PC-9 (cell line): ENCODE data around the gene PROC. TPM values are rescaled to one million over a fixed set of nuclear protein-coding genes. Genes with fewer than 3 reads are reported as not detected.
A peak's percentile ranks its signal among the peaks of the same experiment; 100 is the strongest.

ENCODE experiments used
- BruUV-seq: library from RNA; stranded (reverse); fragments of 400-500 nt; replicated peaks from 2 replicates; lab custom pipeline; 2021; lab: Mats Ljungman, UMichigan
- CTCF ChIA-PET: fragments of 300-600 bp; sonication (Branson Sonifier 250); formaldehyde crosslinking; loops from one replicate; lab custom pipeline; 2022; ENCODE audit warnings: antibody characterized with exemption; lab: Charles Lee
- POLR2A ChIA-PET: fragments of 300-600 bp; sonication (Branson Sonifier 250); formaldehyde crosslinking; loops from one replicate; lab custom pipeline; 2022; ENCODE audit warnings: antibody characterized with exemption; ENCODE audit not compliant: unreplicated experiment; lab: Charles Lee
- DNase-seq, 2 experiments: peaks; one replicate each; pipeline versions ENCODE4 v3.0.0 to v3.0.0-alpha.2; 2015 to 2022; ENCODE audit warnings: mixed read lengths in 1 of 2
- H2AFZ ChIP-seq: fragments of 200-600 bp; sonication (generic); 2 replicates; pipeline ENCODE4 v1.8.1; 2017; ENCODE audit warnings: antibody characterized with exemption
- H3F3A ChIP-seq: fragments of 200-600 bp; sonication (generic); 2 replicates; pipeline ENCODE4 v1.8.1; 2017; ENCODE audit warnings: antibody characterized with exemption, mild to moderate bottlenecking, low read depth; ENCODE audit not compliant: insufficient read depth
- H3K27ac ChIP-seq: fragments of 200-600 bp; sonication (generic); 2 replicates; pipeline ENCODE4 v1.6.1; 2016; ENCODE audit warnings: mixed run types
- H3K27me3 ChIP-seq: fragments of 200-600 bp; sonication (generic); 2 replicates; pipeline ENCODE4 v1.6.1; 2016; ENCODE audit warnings: low read depth, mixed run types; ENCODE audit not compliant: insufficient read depth
- H3K36me3 ChIP-seq: fragments of 200-600 bp; sonication (generic); 2 replicates; pipeline ENCODE4 v1.6.1; 2016; ENCODE audit warnings: low read depth, mixed run types
- H3K4me1 ChIP-seq: fragments of 200-600 bp; sonication (generic); replicated peaks from 2 replicates; pipeline ENCODE4 v1.6.1; 2016; ENCODE audit warnings: mixed run types; ENCODE audit not compliant: insufficient read depth
- H3K4me2 ChIP-seq: fragments of 200-600 bp; sonication (generic); 2 replicates; pipeline ENCODE4 v1.6.1; 2017; ENCODE audit warnings: mixed run types
- H3K4me3 ChIP-seq: fragments of 200-600 bp; sonication (generic); 2 replicates; pipeline ENCODE4 v1.6.1; 2016; ENCODE audit warnings: mixed run types
- H3K79me2 ChIP-seq: fragments of 200-600 bp; sonication (generic); 2 replicates; pipeline ENCODE4 v1.6.1; 2017; ENCODE audit warnings: low read depth, mixed run types
- H3K9me2 ChIP-seq: fragments of 200-600 bp; sonication (generic); 2 replicates; pipeline ENCODE4 v1.8.1; 2017; ENCODE audit warnings: mild to moderate bottlenecking; ENCODE audit not compliant: insufficient read depth
- H3K9me3 ChIP-seq: fragments of 200-600 bp; sonication (generic); 2 replicates; pipeline ENCODE4 v1.8.1; 2016; ENCODE audit warnings: low read depth; ENCODE audit not compliant: insufficient read depth
- H4K20me1 ChIP-seq: fragments of 200-600 bp; sonication (generic); 2 replicates; pipeline ENCODE4 v1.8.1; 2017; ENCODE audit not compliant: insufficient read depth
- CTCF ChIP-seq: fragments of 200-600 bp; sonication (generic); conservative IDR thresholded peaks from 2 replicates; pipeline ENCODE4 v1.6.1; 2017; ENCODE audit warnings: mixed run types, antibody characterized with exemption, mild to moderate bottlenecking, moderate library complexity
- EZH2 ChIP-seq: fragments of 200-600 bp; sonication (generic); IDR thresholded peaks from 2 replicates; pipeline ENCODE4 v1.8.0; 2017; ENCODE audit warnings: antibody characterized with exemption, low read depth
- intact Hi-C: fragments of 100-400 bp; cut with micrococcal nuclease; formaldehyde crosslinking; loops from one replicate; pipeline ENCODE4 v1.10.0; 2022; ENCODE audit not compliant: unreplicated experiment
- total RNA-seq: library from RNA; stranded (reverse); gene quantifications from 2 replicates; pipeline ENCODE4 v1.2.3, GENCODE V29; 2021

PROC gene
- total RNA-seq, 1 experiment from 2014 or later, result 6.1 TPM

GRCh38 chr2:127378720-127379119 is 39.5 kb upstream of the PROC start:
- H3K36me3 ChIP-seq, result peaks cover 6% of the 10 kb centered on the region; the same call in 1 of the 2 replicates
- H3K9me3 ChIP-seq, result peaks cover 10% of the 10 kb centered on the region; the same call in 1 of the 2 replicates
- no peak overlapping the region for H3K4me3 ChIP-seq
- no peaks in the 10 kb centered on the region for H3K9me2 ChIP-seq
- no TSS peak for BruUV-seq
- no peak overlapping the region for H3K27ac ChIP-seq
- no peak for DNase-seq
- intact Hi-C loops, result no loop called here
- H3K27me3 ChIP-seq, result no peaks in the 10 kb centered on the region
- peaks cover 93% of the 10 kb centered on the region for H3K79me2 ChIP-seq
- H4K20me1 ChIP-seq, result peaks cover 25% of the 10 kb centered on the region
- H3K4me1 ChIP-seq, result peaks cover 21% of the 10 kb centered on the region
- ChIA-PET POLR2A (no interaction called here), CTCF (interaction anchor here (0.8 kb wide), 1 partner anchor 86 kb away, joined by 10 read pairs; no protein-coding TSS in a partner anchor)
- H2AFZ ChIP-seq, result no peak overlapping the region
- TF ChIP-seq EZH2, result no peak
- TF ChIP-seq CTCF, result no peak
- H3F3A ChIP-seq, result 0 out of 2 replicates have a peak, but pooled peaks cover 4% of the 10 kb centered on the region
- H3K4me2 ChIP-seq, result no peak overlapping the region

DNA sequence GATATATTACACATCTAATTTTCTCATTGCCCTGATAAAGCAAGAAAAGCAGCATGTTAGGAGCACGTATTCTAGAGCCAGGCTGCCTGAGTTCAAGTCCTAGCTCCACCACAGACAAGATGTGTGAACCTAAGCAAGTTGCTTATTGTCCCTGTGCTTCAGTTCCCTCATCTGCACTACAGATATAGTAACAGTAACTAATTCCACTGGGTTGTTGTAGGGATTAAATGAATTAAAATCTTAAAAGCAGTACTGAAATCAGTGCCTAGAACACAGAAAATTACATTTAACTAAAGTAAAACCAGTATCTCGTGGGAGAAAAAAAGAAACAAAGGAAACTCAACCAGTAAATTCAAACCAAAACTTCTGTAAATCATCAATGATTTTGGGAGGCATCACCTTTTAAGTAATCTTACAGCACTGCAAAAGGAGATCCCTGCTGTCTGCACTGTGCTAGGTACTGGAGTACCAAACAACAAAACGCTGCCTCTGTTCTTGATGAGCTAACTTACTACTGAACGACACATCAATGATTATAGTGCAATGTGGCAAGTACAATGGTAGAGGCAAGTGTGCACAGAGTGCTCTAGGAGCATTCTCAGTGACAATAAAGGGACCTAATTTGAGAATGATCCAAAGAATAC is 38.4 kb upstream of the PROC start:
- intact Hi-C loops, result no loop called here
- CTCF ChIA-PET, result interaction anchor here (0.8 kb wide), 1 partner anchor 87 kb away, joined by 10 read pairs; no protein-coding TSS in a partner anchor

DNA sequence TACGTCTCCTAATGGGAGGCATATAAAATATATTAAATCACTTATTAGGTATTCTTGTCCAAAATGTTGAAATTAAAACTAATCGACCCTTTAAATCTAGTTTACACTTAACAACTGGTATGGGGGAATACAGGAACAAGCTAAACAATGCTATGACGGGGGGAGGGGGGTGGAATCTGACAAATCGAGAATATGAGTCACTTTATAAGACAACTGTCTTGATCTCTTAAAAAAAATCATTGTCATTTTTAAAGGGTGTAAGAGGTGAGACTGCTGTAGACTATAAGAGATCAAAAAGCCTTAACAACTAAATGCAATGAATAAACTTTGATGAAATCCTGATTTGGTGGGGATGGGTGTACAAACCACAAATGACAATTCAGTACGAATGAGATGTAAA is 36.5 kb upstream of the PROC start:
- H3K27ac ChIP-seq, result peak overlapping the region; percentile 1; the same call in 1 of the 2 replicates
- H3K4me2 ChIP-seq, result peak overlapping the region; percentile 35
- H3K4me3 ChIP-seq, result no peak overlapping the region
- peaks cover 40% of the 10 kb centered on the region for H4K20me1 ChIP-seq
- peaks cover 14% of the 10 kb centered on the region for H3F3A ChIP-seq
- CTCF ChIA-PET, result no interaction called here
- peaks cover 3% of the 10 kb centered on the region; the same call in 1 of the 2 replicates for H3K9me3 ChIP-seq
- POLR2A ChIA-PET, result interaction anchor here (0.6 kb wide), 1 partner anchor 145 kb away, joined by 4 read pairs; no protein-coding TSS in a partner anchor
- DNase-seq, result peak in 1 of 2 experiments; percentile 57
- TF ChIP-seq EZH2 (no peak), CTCF (no peak)
- H3K36me3 ChIP-seq, result 0 out of 2 replicates have a peak, but pooled peaks cover 4% of the 10 kb centered on the region
- no peaks in the 10 kb centered on the region for H3K27me3 ChIP-seq
- H3K9me2 ChIP-seq, result no peaks in the 10 kb centered on the region
- H3K4me1 ChIP-seq, result peaks cover 38% of the 10 kb centered on the region
- BruUV-seq, result no TSS peak
- H3K79me2 ChIP-seq, result peaks cover 97% of the 10 kb centered on the region
- intact Hi-C loops, result no loop called here
- no peak overlapping the region for H2AFZ ChIP-seq

More for the DNA sequence above, 38.4 kb upstream of the PROC start:
- no TSS peak for BruUV-seq
- H3K4me2 ChIP-seq, result no peak overlapping the region
- H3K36me3 ChIP-seq, result 0 out of 2 replicates have a peak, but pooled peaks cover 4% of the 10 kb centered on the region
- peaks cover 92% of the 10 kb centered on the region for H3K79me2 ChIP-seq
- DNase-seq, result no peak
- no peak overlapping the region for H3K4me3 ChIP-seq
- H3K9me3 ChIP-seq, result peaks cover 3% of the 10 kb centered on the region; the same call in 1 of the 2 replicates
- no peak overlapping the region for H3K27ac ChIP-seq
- POLR2A ChIA-PET, result no interaction called here
- H3F3A ChIP-seq, result 0 out of 2 replicates have a peak, but pooled peaks cover 4% of the 10 kb centered on the region
- no peak overlapping the region for H2AFZ ChIP-seq
- TF ChIP-seq EZH2 (no peak), CTCF (no peak)
- no peaks in the 10 kb centered on the region for H3K9me2 ChIP-seq
- H4K20me1 ChIP-seq, result peaks cover 25% of the 10 kb centered on the region
- peaks cover 21% of the 10 kb centered on the region for H3K4me1 ChIP-seq
- H3K27me3 ChIP-seq, result no peaks in the 10 kb centered on the region
